Fibroblast of lung (primary cell): ENCODE results near the gene CELSR3.

Source experiments
- EZH2 ChIP-seq: IDR thresholded peaks from 2 replicates; pipeline ENCODE4 v1.5.1; 2012; ENCODE audit warnings: low read length, control low read depth, mild to moderate bottlenecking; ENCODE audit errors: missing control alignments
- TF ChIP-seq, protein P1 (sequence below), 2 donors: IDR thresholded peaks in 1 of 2; conservative IDR thresholded peaks in 1 of 2; 1 replicate in 1 of 2; 2 replicates in 1 of 2; pipeline ENCODE4 v1.5.1; 2011 to 2012; ENCODE audit warnings: low read length in 2 of 2, control low read depth in 1 of 2, inconsistent platforms in 1 of 2, low read depth in 1 of 2, mild to moderate bottlenecking in 1 of 2

DNA sequence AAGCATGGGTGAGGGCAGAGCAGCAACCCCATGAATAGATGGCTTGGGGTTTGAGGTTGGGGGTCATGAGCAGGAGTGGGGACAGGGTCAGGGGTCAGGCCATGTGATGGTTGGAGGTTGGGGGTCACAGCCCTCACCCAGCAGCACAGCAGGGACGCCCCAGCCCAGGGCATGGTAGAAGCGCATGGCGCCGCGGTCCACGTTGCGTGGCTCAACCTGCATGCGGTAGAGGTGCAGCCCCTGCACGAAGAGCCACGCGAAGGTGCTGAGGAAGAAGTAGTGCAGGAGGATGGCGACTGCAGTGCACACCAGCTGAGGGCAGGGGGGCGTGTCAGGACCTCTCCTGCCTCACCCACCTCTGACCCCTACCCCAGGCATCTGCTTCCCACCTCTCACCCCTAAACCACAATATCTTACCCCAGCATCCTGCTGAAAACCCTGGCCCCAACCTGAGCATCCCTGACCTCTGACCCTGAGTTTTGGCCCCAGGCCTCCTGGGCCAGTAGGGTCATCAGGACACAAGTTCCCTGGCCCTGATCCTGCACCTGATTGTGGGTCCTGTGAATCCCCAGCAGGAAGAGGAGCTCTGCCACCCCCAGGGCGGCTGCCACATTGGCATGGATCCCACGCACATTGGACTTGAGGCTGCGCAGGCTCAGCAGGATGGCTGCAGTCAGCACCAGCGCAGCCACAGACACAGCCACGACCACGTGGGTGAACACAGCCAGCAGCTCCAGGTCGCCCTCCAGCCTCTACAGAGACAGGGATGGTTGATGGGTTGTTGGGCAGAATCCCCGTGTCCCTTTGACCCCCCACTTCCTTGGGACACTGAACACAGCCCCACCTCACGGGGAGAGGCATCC lies 17.6 kb downstream of the CELSR3 start:
- TF ChIP-seq EZH2 = no peak
- TF ChIP-seq, protein P1, sequence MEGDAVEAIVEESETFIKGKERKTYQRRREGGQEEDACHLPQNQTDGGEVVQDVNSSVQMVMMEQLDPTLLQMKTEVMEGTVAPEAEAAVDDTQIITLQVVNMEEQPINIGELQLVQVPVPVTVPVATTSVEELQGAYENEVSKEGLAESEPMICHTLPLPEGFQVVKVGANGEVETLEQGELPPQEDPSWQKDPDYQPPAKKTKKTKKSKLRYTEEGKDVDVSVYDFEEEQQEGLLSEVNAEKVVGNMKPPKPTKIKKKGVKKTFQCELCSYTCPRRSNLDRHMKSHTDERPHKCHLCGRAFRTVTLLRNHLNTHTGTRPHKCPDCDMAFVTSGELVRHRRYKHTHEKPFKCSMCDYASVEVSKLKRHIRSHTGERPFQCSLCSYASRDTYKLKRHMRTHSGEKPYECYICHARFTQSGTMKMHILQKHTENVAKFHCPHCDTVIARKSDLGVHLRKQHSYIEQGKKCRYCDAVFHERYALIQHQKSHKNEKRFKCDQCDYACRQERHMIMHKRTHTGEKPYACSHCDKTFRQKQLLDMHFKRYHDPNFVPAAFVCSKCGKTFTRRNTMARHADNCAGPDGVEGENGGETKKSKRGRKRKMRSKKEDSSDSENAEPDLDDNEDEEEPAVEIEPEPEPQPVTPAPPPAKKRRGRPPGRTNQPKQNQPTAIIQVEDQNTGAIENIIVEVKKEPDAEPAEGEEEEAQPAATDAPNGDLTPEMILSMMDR (conservative IDR thresholded peaks at IDR 0.05 in 1 of 2, IDR thresholded peaks at IDR 0.05 in 1 of 2; ENCODE audit: low read depth in 1 of 2, low read length in 2 of 2) = no peak
